ENCODE results near the gene BAD. TPM values are rescaled to one million over a fixed set of nuclear protein-coding genes. Genes with fewer than 3 reads are reported as not detected.

BAD gene
- total and polyA plus RNA-seq, 10 of the 15 experiments (the other 5 are each of a cell fraction or from before 2014, with no cell fraction given): 1.5 to 67.2 (median 39.6) TPM

GRCh38 chr11:64234647-64235379 lies 49.7 kb downstream of the BAD start (continued):
- TF ChIP-seq, protein P1, sequence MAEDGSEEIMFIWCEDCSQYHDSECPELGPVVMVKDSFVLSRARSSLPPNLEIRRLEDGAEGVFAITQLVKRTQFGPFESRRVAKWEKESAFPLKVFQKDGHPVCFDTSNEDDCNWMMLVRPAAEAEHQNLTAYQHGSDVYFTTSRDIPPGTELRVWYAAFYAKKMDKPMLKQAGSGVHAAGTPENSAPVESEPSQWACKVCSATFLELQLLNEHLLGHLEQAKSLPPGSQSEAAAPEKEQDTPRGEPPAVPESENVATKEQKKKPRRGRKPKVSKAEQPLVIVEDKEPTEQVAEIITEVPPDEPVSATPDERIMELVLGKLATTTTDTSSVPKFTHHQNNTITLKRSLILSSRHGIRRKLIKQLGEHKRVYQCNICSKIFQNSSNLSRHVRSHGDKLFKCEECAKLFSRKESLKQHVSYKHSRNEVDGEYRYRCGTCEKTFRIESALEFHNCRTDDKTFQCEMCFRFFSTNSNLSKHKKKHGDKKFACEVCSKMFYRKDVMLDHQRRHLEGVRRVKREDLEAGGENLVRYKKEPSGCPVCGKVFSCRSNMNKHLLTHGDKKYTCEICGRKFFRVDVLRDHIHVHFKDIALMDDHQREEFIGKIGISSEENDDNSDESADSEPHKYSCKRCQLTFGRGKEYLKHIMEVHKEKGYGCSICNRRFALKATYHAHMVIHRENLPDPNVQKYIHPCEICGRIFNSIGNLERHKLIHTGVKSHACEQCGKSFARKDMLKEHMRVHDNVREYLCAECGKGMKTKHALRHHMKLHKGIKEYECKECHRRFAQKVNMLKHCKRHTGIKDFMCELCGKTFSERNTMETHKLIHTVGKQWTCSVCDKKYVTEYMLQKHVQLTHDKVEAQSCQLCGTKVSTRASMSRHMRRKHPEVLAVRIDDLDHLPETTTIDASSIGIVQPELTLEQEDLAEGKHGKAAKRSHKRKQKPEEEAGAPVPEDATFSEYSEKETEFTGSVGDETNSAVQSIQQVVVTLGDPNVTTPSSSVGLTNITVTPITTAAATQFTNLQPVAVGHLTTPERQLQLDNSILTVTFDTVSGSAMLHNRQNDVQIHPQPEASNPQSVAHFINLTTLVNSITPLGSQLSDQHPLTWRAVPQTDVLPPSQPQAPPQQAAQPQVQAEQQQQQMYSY (CRISPR knock-in tag; IDR thresholded peaks at IDR 0.05): no peak

- in situ Hi-C loops (cut with MboI) (loop anchor here (25.0 kb wide), 1 partner anchor 1628 kb away; the partner anchor contains the start of genes CFL1, EFEMP2 and MUS81), intact Hi-C loops (cut with micrococcal nuclease; ENCODE audit: unreplicated experiment) (no loop called here)
- no TSS peak for BruUV-seq (replicated peaks)
- ATAC-seq (peak; percentile 51), DNase-seq (ENCODE audit: low read depth, low spot score) (no peak), FAIRE-seq (no peak)
- Histone ChIP-seq H3K4me3 (peak within 1 kb of the TSS; percentile 97), H3K36me3 (ENCODE audit: control insufficient read depth in 2 of 2, insufficient read depth in 2 of 2, low read length in 1 of 2) (peaks cover 0 to 5% of the 10 kb centered on the region in 2 experiments; a peak in 2 of 4 replicates), H3K9ac (ENCODE audit: control insufficient read depth, insufficient read depth, low read length) (peak within 1 kb of the TSS; percentile 47), H3K79me2 (ENCODE audit: control insufficient read depth, insufficient read depth, low read length) (peaks cover 19% of the 10 kb centered on the region), H3K27me3 (replicated peaks in 1 of 2; ENCODE audit: control insufficient read depth in 2 of 2, insufficient read depth in 2 of 2, low read length in 1 of 2) (no peaks in the 10 kb centered on the region), H4K20me1 (ENCODE audit: control insufficient read depth, insufficient read depth) (no peaks in the 10 kb centered on the region), H3K4me1 (ENCODE audit: control insufficient read depth, insufficient read depth, low read length) (peaks cover 50% of the 10 kb centered on the region), H3K4me2 (ENCODE audit: control insufficient read depth, insufficient read depth) (peak within 1 kb of the TSS; percentile 83), H3K27ac (ENCODE audit: control insufficient read depth, insufficient read depth) (0 out of 2 replicates have a peak within 1 kb of the TSS, but pooled peaks have one; percentile 33), H3K9me3 (replicated peaks; ENCODE audit: control insufficient read depth, insufficient read depth, low read length) (no peaks in the 10 kb centered on the region), H2AFZ (ENCODE audit: control insufficient read depth, low read depth, low read length) (peak within 1 kb of the TSS; percentile 29)
- CTCF ChIA-PET: interaction anchor here (0.7 to 2.9 kb wide), 2 partner anchors 28 to 29 kb away, joined by 3 to 18 read pairs; partner anchors contain the start of gene FERMT3
- SMC1A ChIA-PET (ENCODE audit: uncharacterized antibody, unreplicated experiment): interaction anchor here (1.2 kb wide), 1 partner anchor 28 kb away, joined by 3 read pairs; no protein-coding TSS in a partner anchor
- POLR2A ChIA-PET: interaction anchor here (0.5 to 1.7 kb wide), 3 partner anchors 12 to 70 kb away, joined by 3 to 11 read pairs (median 3); no protein-coding TSS in a partner anchor
- WGBS (ENCODE audit: insufficient coverage, insufficient replicate concordance, low lambda C conversion rate, missing lambda C conversion rate): 27% methylated on average over 39 of the region's 62 CpGs
- RAD21 ChIA-PET (ENCODE audit: unreplicated experiment): interaction anchor here (1.0 to 1.7 kb wide), 2 partner anchors 11 to 26 kb away, joined by 3 to 6 read pairs; no protein-coding TSS in a partner anchor
- no peak for TF ChIP-seq KDM1A (IDR thresholded peaks at IDR 0.05; ENCODE audit: borderline replicate concordance)
- TF ChIP-seq, protein P2, sequence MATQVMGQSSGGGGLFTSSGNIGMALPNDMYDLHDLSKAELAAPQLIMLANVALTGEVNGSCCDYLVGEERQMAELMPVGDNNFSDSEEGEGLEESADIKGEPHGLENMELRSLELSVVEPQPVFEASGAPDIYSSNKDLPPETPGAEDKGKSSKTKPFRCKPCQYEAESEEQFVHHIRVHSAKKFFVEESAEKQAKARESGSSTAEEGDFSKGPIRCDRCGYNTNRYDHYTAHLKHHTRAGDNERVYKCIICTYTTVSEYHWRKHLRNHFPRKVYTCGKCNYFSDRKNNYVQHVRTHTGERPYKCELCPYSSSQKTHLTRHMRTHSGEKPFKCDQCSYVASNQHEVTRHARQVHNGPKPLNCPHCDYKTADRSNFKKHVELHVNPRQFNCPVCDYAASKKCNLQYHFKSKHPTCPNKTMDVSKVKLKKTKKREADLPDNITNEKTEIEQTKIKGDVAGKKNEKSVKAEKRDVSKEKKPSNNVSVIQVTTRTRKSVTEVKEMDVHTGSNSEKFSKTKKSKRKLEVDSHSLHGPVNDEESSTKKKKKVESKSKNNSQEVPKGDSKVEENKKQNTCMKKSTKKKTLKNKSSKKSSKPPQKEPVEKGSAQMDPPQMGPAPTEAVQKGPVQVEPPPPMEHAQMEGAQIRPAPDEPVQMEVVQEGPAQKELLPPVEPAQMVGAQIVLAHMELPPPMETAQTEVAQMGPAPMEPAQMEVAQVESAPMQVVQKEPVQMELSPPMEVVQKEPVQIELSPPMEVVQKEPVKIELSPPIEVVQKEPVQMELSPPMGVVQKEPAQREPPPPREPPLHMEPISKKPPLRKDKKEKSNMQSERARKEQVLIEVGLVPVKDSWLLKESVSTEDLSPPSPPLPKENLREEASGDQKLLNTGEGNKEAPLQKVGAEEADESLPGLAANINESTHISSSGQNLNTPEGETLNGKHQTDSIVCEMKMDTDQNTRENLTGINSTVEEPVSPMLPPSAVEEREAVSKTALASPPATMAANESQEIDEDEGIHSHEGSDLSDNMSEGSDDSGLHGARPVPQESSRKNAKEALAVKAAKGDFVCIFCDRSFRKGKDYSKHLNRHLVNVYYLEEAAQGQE (IDR thresholded peaks at IDR 0.05; ENCODE audit: low read depth, low read length): no peak
- TF ChIP-seq ZNF217 (IDR thresholded peaks at IDR 0.05): no peak
- no peak for TF ChIP-seq CBX5 (IDR thresholded peaks at IDR 0.05; ENCODE audit: low read depth)
- TF ChIP-seq, protein P1 (CRISPR knock-in tag; IDR thresholded peaks at IDR 0.05): no peak
- TF ChIP-seq MYC (IDR thresholded peaks at IDR 0.05; ENCODE audit: insufficient read depth, insufficient read length, insufficient replicate concordance, low read length, severe bottlenecking): no peak
- TF ChIP-seq IKZF2 (IDR thresholded peaks at IDR 0.05): no peak
These were observed 50.4 kb downstream of the BAD start, which contains the start of gene VEGFB for GRCh38 chr11:64233913-64234586. Gene VEGFB, plus strand, starts transcription at chr11:64234584. Its CDS starts 250 bp downstream, at chr11:64234834.
